SKM-1 (cell line): Measurements from ENCODE around the gene PALLD.

Experiments used
- DNase-seq: peaks from one replicate; lab custom pipeline; 2025; ENCODE audit not compliant: unreplicated experiment; lab: John Stamatoyannopoulos, UW

PALLD gene

GRCh38 chr4:168524897-168525296 is 28.0 kb downstream of the PALLD start:
- no peak for DNase-seq

DNA sequence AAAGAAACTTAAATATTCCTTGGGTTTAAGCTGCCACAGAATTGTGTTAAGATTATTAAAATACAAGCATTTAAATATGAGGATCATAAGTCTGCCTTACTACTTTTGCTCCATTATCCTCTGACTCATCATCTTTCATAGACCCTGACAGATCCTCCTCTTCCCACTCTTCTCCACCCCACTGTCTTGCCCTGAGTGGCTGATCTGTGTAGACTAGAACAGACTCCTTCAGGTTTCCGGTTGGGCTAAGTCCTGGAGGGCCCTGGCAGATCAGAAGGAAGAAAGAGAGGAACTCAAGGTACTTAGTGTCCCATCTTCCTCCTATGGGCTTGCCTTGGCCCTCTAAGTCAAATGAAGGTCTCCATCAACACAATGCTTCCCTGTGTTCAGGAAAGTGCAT is 30.7 kb downstream of the PALLD start:
- no peak for DNase-seq

DNA sequence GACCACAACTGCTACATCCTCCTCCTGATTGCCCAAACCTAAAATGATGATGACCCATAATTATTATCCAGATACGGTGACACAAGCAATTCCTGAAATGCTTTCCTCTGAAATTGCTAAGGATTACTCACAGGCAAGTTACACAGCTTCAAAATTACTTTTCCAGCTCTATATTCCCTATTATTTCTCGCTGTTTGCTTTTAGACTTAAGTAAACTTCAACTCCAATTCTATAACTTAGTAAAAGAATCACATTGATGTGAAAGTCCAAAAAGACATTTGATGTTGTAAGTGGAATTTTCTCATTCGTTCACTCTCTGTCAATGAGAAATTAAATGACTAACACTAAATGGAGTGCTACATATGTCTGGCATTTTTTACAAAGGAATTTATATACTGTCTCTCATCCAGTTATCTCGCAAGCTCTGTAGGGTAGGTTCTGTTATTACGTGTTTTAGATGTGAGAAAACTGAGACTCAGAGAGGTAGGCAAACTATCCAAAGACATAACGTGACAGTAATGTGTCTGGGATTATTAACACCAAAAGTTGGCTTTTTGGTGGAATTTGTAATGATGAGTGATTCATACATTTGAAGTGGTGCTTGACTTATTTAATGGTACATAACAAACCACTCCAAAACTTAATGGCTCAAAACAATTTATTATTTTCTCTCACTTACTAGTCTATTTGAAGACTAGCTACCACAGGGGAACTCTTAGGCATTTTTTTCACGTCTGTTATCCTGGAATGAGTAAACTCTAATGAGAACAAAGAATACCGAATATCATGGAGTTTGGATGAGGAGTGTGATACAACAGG is 31.5 kb downstream of the PALLD start:
- DNase-seq, result no peak

DNA sequence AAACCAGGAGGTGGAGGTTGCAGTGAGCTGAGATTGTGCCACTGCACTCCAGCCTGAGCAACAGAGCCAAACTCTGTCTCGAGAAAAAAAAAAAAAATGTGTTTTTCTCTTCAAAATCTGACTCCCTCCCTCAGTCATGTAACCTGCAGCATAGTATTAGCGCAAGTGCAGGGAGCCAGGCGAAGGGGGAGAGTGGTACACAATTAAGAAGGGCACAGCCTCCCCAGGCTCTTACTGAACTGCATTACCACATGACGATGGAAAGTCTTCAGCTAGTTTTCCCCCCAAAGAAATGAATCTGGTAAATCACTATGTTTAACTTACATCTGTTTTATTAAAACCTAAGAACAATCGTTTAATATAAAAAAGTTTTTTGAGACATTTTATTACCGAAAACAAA is 32.4 kb downstream of the PALLD start:
- no peak for DNase-seq

GRCh38 chr4:168531305-168531704 is 34.5 kb downstream of the PALLD start:
- no peak for DNase-seq

DNA sequence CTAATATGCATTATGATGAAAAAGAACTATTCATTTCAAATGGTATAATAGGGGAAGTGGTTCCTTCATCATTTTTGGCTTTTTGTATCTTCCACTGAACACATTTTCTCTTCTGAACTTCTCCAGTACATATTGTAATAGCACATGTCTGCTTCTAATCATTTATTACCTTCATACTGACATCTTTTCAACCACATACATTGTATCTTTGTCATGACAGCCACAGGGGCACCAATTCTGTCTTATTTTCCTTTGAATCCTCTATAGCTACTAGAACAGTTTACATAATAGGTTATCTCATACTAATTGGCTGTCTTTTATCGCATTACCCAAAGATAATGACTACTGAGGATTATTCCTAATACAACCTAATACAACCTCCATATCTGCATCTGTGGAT is 37.7 kb downstream of the PALLD start:
- no peak for DNase-seq

GRCh38 chr4:168535689-168536088 is 38.8 kb downstream of the PALLD start:
- no peak for DNase-seq

DNA sequence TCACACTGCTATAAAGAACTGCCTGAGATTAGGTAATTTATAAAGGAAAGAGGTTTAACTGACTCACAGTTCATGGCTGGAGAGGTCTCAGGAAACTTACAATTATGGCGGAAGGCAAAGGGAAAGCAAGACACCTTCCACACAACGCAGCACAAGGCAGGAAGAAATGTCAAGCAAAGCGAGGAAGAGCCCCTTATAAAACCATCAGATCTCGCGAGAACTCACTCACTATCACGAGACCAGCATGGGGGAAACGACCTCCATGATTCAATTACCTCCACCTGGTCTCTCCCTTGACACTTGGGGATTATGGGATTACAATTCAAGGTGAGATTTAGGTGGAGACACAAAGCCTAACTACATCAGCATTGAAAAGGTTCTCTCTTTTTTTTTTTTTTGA is 39.6 kb downstream of the PALLD start:
- DNase-seq, result no peak

- no peak for DNase-seq
Measured at GRCh38 chr4:168537086-168537485, 40.2 kb downstream of the PALLD start.

DNA sequence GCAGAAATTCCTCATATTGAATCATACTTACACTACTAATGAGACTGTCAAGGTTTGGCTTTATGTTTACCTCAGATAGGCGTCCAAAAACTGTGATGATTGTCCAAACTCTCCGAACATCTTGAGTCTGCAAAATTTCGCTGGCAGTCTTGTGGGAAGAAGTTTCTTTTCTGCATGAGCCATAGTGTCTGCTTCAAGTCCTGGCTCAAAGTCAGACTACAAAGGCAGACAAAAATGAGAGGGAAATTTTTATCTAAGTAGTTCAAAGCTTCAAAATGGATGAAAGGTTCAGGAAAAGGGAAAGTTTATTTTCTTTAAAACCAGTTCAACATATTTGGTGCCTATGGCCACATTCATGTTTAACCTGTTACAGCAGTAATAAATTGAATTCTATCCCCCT is 40.7 kb downstream of the PALLD start:
- no peak for DNase-seq

DNA sequence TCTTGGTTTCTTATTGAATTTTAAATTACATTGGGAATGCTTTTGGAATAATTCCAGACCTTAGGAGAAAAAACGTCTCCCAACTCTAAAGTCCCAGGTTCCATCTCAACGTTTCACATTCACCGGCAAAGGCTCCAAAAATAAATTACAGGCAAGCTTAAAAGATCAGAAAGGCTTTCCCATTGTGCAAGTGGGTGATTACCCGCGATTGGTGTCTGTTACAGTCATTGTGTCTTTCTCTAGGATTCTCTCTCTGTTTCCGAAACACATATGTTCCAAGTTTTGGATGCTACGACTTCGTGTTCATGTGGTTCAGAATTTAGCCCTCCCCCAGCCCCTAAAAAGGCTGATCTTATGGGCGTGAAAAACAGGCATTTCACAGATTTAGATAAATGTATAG is 41.8 kb downstream of the PALLD start:
- DNase-seq, result no peak

DNA sequence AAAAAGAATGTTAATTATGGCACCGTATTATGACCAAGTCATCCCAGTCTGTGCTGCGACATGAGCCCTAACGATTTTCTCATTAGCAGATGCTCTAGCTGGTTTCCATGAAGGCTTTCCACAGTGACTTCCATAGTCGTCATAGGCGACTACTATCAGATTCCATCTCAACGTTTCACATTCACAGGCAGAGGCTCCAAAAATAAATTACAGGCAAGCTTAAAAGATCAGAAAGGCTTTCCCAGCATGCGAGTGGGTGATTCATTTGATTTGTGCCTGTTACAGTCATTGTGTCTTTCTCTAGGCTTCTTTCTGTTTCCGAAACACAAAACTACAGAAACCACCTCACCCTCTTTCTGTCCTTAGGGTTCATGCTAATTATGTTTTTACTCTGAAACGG is 43.2 kb downstream of the PALLD start:
- DNase-seq, result no peak

GRCh38 chr4:168540503-168541265 is 43.8 kb downstream of the PALLD start:
- DNase-seq, result no peak

- DNase-seq, result no peak
Measured at GRCh38 chr4:168541266-168541953, 44.6 kb downstream of the PALLD start.

DNA sequence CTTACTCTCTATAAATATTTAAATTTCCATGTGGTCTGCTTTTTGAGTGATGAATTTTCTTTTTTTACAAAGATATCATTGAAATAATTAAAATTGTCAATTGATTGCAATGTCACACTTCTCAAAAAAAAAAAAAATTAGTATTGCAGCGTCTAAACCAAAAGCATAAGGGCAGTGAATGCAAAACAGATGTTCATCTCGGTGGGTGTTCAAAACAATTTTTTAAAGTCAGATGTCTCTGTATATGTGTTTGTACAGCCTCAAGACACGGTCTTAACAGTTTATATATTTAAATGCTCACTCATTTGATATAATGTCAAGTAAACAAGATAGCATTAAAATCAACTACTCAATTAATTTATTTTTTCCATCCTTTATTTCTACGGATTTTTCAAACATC is 52.3 kb downstream of the PALLD start:
- DNase-seq, result no peak

DNA sequence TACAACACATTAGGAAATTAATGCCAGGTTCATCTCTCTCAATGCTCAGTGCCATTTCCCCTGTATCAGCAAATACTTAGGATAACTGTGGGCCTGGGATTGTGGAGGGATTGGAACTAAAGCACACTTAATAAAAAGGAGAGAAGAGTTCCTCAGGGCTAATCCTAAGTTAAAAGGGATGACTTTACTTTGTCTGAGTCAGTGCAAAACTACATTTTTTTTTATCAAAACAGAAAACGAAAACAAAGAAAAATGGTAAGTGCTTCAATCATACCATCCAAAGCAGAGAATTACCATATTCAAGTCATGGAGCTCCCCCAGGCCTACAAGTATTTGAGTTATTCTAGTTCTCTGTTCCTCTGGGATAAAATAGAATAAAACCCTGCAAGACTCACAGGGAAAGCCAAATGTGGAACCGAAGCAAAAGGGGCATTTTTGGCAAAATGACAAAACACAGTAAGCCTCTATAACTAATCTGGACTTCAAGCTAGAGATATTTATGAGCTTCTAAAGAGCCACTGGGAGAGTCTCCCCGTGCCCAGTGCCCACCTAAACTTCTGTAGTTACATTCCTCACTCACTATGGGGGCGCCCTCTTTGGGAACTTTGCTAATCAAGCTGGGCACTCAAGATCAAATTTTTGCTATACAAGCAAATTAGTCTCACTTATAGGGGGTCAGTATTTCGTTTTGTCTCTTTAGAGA is 53.4 kb downstream of the PALLD start:
- no peak for DNase-seq

DNA sequence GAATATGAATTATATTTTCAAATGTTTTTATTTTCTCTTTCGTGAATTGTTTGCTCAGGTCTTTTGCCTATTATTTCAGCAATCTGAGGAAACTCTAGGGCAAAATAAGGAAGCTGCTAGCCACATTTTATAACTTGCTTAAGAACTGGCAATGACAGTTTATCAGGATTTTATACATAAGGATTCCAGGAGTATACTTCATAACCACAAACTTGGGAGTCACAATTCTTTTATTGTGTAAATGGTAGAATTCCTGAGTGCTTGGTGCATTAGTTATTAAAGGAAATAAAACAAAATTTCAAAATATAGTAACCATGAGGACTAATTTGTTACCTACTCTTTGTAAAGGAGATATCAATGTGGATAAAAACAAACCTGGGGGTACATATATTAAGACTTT is 54.4 kb downstream of the PALLD start:
- no peak for DNase-seq

DNA sequence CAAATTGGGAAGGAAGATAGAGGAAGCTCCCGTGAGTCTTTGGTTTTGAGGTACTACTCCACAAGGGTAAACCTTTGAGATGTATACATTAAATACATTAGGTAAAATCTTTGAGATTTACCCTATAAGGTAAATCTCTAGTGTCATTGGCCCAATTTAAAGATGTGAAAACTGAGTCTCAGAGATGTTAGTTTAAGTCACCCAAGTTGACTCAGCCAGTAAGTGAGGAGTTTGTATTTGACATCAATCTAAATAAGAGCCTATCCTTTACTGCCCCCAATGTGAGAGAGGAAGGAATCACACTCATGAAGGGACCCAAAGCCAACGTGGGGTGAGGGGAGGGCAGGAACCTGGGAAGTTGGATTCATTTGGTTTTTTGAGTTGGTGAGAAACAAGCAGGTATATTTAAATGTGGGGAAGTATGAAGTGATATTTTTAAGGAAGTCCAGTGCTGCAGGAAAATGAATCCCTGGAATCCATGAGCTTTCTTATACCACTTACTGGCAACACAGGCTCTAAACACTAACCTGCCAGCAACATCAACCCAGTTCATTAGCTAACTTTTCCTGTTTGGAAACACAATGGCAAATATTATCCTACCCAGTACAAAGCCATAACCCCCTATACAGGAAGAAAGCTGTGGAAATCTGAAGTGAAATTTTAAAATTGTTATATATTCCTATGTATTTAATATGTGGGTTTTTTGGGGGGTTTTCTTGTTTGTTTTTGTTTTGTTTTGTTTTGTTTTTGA is 55.3 kb downstream of the PALLD start:
- no peak for DNase-seq

GRCh38 chr4:168553714-168554370 is 57.0 kb downstream of the PALLD start:
- DNase-seq, result no peak

- DNase-seq, result no peak
Measured at GRCh38 chr4:168555437-168555836, 58.6 kb downstream of the PALLD start.
